ENCODE measurements around the gene PTPRN.

Gene PTPRN

DNA sequence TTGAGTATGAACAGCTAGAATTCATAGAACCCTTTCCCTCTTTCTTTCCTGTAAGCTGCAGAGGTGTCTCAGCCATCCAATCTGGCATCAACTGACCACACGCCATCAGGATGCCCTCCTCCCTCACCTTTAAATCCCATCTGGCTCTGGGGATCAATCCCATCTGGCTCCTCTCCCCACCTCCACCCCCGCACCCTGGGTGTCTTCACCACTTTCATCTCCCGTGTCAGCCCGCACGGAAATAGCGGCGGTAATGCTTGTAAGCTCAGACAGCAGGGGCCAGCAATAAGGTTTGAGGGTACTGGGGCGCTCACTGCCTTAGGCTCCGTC, 56.7 kb downstream of the PTPRN start:
- H3K4me1 Mint-ChIP-seq (ENCODE audit: low read depth): peaks cover 56% of the 10 kb centered on the region
- peaks cover 57% of the 10 kb centered on the region for H3K36me3 Mint-ChIP-seq (ENCODE audit: low read depth)
- H3K9me3 Mint-ChIP-seq: no peaks in the 10 kb centered on the region

DNA sequence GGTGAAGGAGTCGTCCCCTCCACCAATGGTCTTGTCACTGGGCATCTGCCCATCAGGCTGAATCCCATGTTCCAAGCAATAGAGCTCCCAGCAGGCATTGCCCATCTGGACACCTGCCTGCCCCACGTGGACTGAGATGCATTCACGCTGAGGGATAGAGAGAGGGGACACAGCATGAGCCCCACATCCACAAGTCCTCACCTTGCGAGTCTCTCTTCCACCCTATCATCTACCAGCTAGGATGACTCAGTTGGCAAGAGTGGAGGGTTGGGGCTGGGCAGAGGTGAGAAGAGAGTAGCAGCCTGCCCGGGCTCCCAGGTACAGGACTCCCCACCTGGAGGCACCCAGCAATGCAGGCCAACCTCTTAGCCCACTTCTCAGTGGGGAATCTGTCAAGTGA, 57.1 kb downstream of the PTPRN start:
- no peaks in the 10 kb centered on the region for H3K9me3 Mint-ChIP-seq
- H3K27ac Mint-ChIP-seq: peak overlapping the region; percentile 97
- H3K4me1 Mint-ChIP-seq (ENCODE audit: low read depth): peaks cover 61% of the 10 kb centered on the region
- no peaks in the 10 kb centered on the region for H3K27me3 Mint-ChIP-seq (ENCODE audit: low read depth)
- peaks cover 61% of the 10 kb centered on the region for H3K36me3 Mint-ChIP-seq (ENCODE audit: low read depth)
- peak overlapping the region; percentile 99 for H3K4me3 Mint-ChIP-seq

More for the DNA sequence above, 56.7 kb downstream of the PTPRN start:
- Mint-ChIP-seq H3K27me3 (ENCODE audit: low read depth) (no peaks in the 10 kb centered on the region), H3K27ac (peak overlapping the region; percentile 97), H3K4me3 (peak overlapping the region; percentile 99)

DNA sequence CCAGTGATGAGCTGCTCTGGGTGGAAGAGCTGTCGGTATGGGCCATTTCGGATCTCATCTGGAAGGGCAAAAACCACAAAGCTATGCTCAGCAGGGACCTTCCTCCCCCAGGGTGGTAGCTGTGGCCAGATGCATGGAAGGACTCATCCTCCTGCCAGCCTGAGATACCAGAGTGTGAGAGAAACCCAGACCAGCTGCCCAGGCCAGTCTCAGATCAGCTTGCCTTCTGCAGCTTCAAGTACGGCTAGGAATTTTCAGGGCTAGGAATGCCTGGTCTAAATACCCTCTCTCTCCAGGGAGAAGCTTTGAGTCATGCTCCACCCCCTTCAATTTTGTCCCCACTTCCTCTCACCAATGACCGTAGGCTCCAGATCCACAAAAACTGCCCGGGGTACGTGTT, 57.5 kb downstream of the PTPRN start:
- Mint-ChIP-seq H3K4me3 (peak overlapping the region; percentile 99), H3K27ac (peak overlapping the region; percentile 97), H3K27me3 (ENCODE audit: low read depth) (no peaks in the 10 kb centered on the region), H3K9me3 (no peaks in the 10 kb centered on the region), H3K4me1 (ENCODE audit: low read depth) (peaks cover 65% of the 10 kb centered on the region), H3K36me3 (ENCODE audit: low read depth) (peaks cover 61% of the 10 kb centered on the region)

DNA sequence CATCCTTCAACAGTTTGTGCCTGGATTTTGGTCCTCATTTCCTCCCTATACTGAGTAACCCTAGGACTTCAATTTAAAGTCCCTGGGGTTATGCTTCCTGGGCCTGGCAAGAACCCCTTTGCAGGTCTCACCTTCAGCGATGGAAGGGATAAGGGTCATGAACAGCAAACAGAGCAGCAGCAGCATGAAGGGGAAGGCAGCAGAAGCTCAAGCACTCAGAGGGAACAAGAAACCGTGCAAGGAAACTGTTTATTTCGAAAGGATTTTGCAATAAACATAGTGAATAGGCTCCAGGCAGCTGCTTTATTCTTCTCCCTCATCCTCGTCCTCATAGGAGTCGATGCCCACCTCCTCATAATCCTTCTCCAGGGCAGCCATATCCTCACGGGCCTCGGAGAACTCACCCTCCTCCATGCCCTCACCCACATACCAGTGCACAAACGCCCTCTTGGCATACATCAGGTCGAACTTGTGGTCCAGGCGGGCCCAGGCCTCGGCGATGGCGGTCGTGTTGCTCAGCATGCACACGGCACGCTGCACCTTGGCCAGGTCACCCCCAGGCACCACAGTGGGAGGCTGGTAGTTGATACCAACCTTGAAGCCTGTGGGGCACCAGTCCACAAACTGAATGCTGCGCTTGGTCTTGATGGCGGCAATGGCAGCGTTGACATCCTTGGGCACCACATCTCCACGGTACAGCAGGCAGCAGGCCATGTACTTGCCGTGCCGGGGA, 59.0 kb downstream of the PTPRN start:
- H3K27ac Mint-ChIP-seq: peak overlapping the region; percentile 97
- peak overlapping the region; percentile 99 for H3K4me3 Mint-ChIP-seq
- H3K9me3 Mint-ChIP-seq: no peaks in the 10 kb centered on the region
- H3K27me3 Mint-ChIP-seq (ENCODE audit: low read depth): no peaks in the 10 kb centered on the region
- peaks cover 66% of the 10 kb centered on the region for H3K4me1 Mint-ChIP-seq (ENCODE audit: low read depth)
- peaks cover 63% of the 10 kb centered on the region for H3K36me3 Mint-ChIP-seq (ENCODE audit: low read depth)

DNA sequence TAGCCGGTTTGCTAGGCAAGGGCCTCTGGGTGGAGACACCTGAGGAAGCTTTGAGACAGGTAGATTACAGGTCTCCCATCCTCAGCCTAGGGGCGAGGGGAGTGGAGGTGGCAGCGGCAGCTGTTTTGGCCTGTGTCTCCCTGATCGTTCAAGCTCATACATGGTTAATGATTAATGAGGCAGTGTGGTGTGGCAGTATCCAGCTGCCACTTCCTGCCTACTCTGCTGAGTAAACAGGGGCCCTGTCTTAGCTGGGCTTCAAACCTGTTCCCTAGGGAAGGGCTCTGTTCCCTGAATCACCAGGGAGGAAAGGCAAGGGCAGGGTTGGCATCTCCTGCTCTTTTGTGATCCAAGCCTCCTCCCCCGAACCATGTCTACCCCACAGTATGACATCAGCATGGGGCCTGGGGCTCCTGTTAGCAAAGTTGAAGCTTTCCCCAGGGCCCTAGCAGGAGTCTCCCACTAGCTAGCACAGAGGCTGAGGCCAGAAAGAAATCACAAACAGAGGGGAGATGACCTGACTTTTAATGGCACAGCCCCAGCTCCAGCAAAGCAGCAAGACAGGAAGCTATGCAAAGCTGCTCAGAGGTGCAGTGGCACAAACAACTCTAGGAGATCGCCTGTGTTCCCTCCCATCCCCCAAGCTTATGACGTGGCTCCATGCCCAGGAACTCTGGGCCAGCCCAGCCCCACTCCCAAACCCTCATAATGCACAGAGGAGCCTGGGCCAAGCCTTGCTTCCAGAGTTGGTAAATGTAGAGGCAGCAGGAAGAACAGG, 59.8 kb downstream of the PTPRN start:
- peaks cover 63% of the 10 kb centered on the region for H3K36me3 Mint-ChIP-seq (ENCODE audit: low read depth)
- H3K9me3 Mint-ChIP-seq: no peaks in the 10 kb centered on the region
- H3K27ac Mint-ChIP-seq: peak overlapping the region; percentile 94
- H3K4me3 Mint-ChIP-seq: peak overlapping the region; percentile 99
- no peaks in the 10 kb centered on the region for H3K27me3 Mint-ChIP-seq (ENCODE audit: low read depth)
- H3K4me1 Mint-ChIP-seq (ENCODE audit: low read depth): peaks cover 68% of the 10 kb centered on the region

DNA sequence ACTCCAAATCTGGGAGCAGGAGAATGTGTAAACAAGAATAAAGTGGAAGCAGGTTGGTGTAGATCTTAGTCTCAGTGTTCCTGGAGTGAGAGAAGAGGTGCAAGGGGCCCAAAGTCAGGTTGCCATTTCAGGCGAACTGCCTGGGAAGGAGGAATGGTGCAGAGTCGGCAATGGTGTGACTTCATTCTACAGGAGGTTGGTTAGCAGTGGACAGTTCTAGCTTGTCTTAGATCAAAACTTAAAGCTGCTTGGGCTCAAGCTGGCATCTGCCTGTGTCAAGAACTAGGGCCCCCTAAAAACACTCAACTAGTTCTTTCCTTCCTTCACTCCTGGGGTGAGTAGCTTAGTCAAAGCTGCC, 60.4 kb downstream of the PTPRN start:
- H3K9me3 Mint-ChIP-seq: no peaks in the 10 kb centered on the region
- no peaks in the 10 kb centered on the region for H3K27me3 Mint-ChIP-seq (ENCODE audit: low read depth)
- peak overlapping the region; percentile 99 for H3K4me3 Mint-ChIP-seq
- H3K4me1 Mint-ChIP-seq (ENCODE audit: low read depth): peaks cover 69% of the 10 kb centered on the region
- H3K36me3 Mint-ChIP-seq (ENCODE audit: low read depth): peaks cover 63% of the 10 kb centered on the region
- peak overlapping the region; percentile 94 for H3K27ac Mint-ChIP-seq

DNA sequence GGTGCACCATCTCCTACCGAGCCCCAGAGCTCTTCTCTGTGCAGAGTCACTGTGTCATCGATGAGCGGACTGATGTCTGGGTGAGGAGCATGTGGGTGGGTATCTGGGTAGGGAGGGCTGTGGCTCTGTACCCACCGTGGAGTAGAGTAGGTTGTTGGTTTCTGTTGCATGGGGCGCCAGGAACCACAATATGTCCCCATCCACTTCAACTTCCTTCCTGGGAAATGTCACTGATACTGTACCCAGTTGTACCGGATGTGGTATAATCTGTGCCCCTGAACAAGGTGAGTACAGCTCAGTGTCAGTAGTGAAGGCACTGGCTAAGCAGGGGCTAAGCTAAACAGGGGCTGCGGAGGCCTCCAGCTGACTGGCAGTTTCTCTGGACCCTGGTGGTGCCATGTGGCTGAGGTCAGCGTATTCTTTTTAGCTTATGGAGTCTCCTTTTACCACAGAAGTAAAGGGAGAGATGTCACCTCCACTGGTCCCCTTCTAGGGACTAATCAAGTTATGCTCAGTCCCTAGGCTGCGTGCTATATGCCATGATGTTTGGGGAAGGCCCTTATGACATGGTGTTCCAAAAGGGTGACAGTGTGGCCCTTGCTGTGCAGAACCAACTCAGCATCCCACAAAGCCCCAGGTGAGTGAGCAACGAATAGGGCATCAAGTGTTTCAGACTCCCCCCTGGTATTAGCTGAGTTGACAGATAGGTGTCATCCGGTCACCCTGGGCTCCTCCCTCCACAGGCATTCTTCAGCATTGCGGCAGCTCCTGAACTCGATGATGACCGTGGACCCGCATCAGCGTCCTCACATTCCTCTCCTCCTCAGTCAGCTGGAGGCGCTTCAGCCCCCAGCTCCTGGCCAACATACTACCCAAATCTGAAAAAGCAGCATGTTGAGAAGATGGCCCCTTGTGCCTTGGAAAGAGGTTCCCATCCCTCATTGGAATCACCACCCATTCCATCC, 61.2 kb downstream of the PTPRN start:
- Mint-ChIP-seq H3K4me1 (ENCODE audit: low read depth) (peaks cover 73% of the 10 kb centered on the region), H3K27me3 (ENCODE audit: low read depth) (no peaks in the 10 kb centered on the region), H3K9me3 (no peaks in the 10 kb centered on the region), H3K27ac (peak overlapping the region; percentile 94), H3K36me3 (ENCODE audit: low read depth) (peaks cover 60% of the 10 kb centered on the region), H3K4me3 (peak overlapping the region; percentile 99)

DNA sequence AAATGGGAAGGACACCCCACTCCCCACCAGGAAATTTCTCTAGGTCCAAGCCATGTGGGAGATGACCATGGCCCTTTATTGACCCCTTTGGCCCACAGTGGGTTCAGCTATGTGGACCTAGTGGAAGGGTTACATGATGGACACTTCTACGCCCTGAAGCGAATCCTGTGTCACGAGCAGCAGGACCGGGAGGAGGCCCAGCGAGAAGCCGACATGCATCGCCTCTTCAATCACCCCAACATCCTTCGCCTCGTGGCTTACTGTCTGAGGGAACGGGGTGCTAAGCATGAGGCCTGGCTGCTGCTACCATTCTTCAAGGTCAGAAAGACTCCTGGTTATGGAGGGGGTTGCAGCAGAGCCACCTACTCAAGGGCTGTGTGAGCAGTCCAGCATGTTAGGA, 62.6 kb downstream of the PTPRN start:
- Mint-ChIP-seq H3K4me3 (peak overlapping the region; percentile 99), H3K9me3 (no peaks in the 10 kb centered on the region), H3K27ac (peak overlapping the region; percentile 94), H3K27me3 (ENCODE audit: low read depth) (no peaks in the 10 kb centered on the region), H3K36me3 (ENCODE audit: low read depth) (peaks cover 46% of the 10 kb centered on the region), H3K4me1 (ENCODE audit: low read depth) (peaks cover 71% of the 10 kb centered on the region)

DNA sequence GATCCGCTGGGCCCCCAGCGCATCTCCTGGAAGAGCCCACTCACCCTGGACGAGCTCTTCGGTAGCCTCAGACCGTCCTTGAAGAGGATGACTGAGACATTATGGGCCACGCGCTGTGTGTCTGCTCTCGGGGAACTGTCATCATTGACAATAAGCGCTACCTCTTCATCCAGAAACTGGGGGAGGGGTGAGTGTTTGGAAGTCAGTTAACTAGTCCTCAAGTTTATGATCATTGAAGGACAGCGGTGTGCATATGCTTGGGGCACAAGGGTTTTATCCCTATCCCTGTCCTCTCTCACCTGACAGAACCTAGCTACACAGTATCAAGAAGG, 63.3 kb downstream of the PTPRN start:
- Mint-ChIP-seq H3K27ac (peak overlapping the region; percentile 99), H3K4me3 (peak overlapping the region; percentile 98), H3K27me3 (ENCODE audit: low read depth) (no peaks in the 10 kb centered on the region), H3K4me1 (ENCODE audit: low read depth) (peaks cover 64% of the 10 kb centered on the region), H3K36me3 (ENCODE audit: low read depth) (peaks cover 39% of the 10 kb centered on the region), H3K9me3 (no peaks in the 10 kb centered on the region)

DNA sequence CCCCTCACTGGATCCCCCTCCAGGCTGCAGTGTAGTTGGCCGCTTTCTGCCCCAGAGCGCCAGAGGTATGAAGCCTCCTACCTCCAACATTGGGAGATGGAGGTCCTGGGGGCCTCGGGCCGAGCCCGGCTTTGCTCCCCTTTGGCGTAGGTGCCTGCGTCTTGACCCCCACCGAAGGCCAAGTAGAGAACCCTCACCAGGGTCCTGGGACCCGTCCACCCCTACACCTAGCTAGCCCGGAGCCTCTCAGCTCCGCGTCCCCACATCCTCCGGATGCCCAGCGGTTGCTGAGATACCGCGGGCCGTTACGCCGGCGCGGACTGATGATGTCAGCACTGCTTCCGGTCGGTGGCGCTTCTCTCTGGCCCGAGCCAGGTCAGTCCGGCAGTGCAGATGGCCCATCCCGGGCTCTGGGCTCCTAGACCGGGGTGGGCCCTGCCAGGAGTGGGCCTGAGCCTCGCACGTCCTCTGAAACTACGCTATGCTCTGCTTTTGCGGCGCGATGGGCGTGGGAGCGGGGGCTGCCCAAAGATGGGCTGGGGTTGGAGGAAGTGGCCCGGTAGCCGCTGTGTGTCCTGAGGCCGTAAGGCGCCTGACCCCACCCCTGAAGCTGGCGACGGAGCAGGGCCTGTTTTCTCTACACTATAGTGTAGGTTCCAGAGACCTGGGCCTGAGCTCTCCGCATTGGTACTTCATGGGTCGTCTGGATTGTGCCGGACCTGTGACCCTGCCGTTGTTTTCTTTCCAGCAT, 63.9 kb downstream of the PTPRN start, which contains the start of the genes GLB1L and STK16:
Gene GLB1L, minus strand, starts transcription at position 297 of the 751 bp plus-strand sequence. CDS start 1,871 bp downstream, outside the sequence.
Gene STK16, plus strand, starts transcription at position 332 of the 751 bp plus-strand sequence. CDS start 521 bp downstream, outside the sequence.
- peaks cover 60% of the 10 kb centered on the region for H3K4me1 Mint-ChIP-seq (ENCODE audit: low read depth)
- H3K4me3 Mint-ChIP-seq: peak within 1 kb of the TSS; percentile 98
- H3K27ac Mint-ChIP-seq: peak within 1 kb of the TSS; percentile 99
- H3K36me3 Mint-ChIP-seq (ENCODE audit: low read depth): peaks cover 33% of the 10 kb centered on the region
- H3K9me3 Mint-ChIP-seq: no peaks in the 10 kb centered on the region
- H3K27me3 Mint-ChIP-seq (ENCODE audit: low read depth): no peaks in the 10 kb centered on the region

DNA sequence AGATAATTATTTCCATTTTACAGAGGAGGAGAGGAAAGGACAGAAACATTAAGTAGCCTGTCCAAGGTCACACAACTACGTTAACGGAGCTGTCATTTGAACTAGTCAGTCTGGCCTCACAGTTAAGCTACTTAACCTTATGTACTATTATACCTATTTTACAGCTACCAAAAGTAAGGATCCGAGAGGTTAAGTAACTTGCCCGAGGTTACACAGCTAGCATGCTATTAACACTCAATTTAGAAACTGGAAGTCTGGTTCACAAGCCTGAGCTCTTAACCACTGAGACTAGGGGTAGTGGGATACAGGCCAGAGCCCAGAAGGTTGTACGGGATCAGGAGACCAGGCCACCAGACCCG, 64.4 kb downstream of the PTPRN start:
- H3K4me3 Mint-ChIP-seq: peak overlapping the region; percentile 98
- H3K27me3 Mint-ChIP-seq (ENCODE audit: low read depth): no peaks in the 10 kb centered on the region
- peak overlapping the region; percentile 99 for H3K27ac Mint-ChIP-seq
- peaks cover 28% of the 10 kb centered on the region for H3K36me3 Mint-ChIP-seq (ENCODE audit: low read depth)
- H3K4me1 Mint-ChIP-seq (ENCODE audit: low read depth): peaks cover 56% of the 10 kb centered on the region
- no peaks in the 10 kb centered on the region for H3K9me3 Mint-ChIP-seq

DNA sequence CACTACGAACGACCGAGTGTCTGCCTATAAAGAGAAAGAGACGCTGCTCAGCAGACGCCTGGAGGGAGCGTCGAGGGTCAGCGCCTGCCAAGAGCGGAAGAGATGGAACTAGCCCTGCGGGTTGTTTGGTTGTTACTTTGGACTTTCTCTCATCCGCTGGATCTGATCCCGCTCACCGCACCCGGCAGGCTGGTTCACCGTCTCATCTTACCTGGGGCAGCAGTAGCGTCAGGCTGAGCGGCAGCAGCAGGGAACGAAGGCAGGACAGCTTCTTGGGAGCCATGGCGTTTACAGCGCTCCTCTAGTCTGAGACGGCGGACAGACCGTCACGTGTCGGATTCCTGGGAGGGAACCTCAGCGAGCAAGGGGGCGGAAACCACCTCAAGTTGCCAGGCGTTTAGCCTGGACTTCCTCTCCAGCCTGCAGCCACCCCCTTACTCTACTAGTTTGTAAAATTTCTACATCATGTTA, 65.9 kb downstream of the PTPRN start:
- Mint-ChIP-seq H3K27me3 (ENCODE audit: low read depth) (no peaks in the 10 kb centered on the region), H3K9me3 (no peaks in the 10 kb centered on the region), H3K4me3 (peak overlapping the region; percentile 4), H3K27ac (peak overlapping the region; percentile 70), H3K36me3 (ENCODE audit: low read depth) (peaks cover 15% of the 10 kb centered on the region), H3K4me1 (ENCODE audit: low read depth) (peaks cover 42% of the 10 kb centered on the region)

All from T-helper 1 cell treated with Interleukin-12 subunit alpha and Interleukin-12 subunit beta and Interleukin-4 antibody, amounts not matched to agents 30 μg/mL and 1 μg/mL, for 36 hours (primary cell).